ENCODE results near the gene DAGLA.

Gene DAGLA

DNA sequence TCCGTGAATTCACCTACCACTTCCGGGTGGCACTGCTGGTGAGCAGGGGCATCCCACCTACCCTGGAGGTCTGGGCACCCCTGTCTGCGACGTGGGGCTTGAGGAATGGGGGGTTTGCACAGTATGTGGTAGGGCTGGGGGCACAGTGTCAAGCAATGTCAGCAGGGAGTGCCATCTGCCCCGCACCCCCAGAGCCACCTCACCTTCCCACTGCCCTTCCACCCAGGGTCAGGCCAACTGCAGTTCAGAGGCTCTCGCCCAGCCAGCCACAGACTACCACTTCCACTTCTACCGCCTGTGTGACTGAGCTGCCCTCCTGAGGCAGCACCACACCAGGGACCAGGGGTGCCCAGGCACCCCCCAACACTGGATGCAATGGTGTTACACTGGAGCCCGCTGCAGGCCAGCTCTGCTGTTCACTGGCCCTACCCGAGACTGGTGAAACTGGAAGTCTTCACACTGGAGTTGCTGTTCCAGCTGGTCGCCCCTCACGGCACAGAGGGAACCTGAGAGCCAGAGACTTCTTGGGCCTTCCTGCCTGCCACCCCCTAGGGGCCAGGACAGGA lies 105.7 kb downstream of the DAGLA start:
- no peak for DNase-seq

- DNase-seq: peak; percentile 23
These were observed 107.8 kb downstream of the DAGLA start for GRCh38 chr11:61787928-61788491.

DNA sequence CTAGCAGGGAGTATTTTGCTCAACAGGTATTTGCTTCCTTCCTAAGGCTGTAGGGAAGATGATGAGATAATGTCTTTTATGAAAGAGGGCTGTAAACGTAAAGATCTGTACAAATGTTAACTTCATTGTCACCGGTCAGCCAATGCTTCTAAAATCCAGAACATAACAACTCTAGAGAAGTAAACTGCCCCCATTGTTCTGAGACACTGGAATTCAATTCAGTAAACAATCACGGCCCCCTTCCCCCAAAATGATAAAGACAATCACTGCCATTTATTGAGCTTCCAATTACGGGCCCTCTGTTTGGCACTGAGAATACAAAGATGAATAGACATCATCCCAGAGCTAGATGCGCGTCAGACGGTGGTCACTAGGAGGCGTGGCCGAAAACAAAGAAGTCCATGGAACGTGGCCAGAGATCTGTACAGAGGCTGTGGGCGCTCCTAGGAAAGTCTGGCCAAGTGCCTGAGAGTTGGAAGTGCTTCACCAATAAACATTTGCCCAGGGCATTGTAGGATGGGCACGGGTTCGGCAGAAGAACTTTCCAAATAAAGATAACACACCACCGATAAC lies 111.6 kb downstream of the DAGLA start:
- DNase-seq: peak; percentile 25

DNA sequence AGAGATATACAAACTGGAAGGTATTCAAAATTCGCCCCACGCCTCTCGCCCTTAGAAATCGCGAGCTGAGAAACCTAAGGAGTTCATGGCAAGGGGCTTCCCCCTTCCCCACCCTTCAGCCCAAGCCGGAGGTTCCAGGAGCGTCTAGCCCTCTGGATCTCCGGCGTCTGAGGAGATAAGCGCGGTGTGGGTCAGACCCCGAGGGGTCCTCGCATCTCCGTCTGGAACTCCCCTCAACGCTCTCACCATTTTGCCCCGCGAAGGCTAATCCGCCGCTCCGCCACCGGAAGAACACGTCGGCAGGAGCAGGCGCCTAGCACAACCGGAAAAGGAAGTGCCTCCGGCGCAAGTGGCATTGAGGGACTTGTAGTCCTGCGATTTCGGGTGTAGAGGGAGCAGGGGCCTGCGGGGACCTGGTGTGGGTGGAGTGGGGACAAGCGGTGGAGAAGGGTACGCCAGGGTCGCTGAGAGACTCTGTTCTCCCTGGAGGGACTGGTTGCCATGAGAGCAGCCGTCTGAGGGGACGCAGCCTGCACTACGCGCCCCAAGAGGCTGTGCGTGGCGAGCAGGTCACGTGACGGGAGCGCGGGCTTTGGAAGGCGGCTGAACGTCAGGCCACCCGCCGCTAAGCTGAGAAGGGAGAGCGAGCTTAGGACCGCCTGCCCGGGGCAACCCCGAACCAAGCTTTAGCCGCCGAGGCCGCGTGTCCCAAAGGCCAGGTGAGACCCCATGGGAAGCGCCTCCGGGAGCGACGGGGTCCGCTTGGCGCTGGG lies 112.3 kb downstream of the DAGLA start, which contains the start of the genes FEN1 and TMEM258:
Gene FEN1 (plus strand): TSS at position 602 of the 773 bp plus-strand sequence. CDS start 2,451 bp downstream, outside the sequence.
Gene TMEM258 (minus strand): TSS at position 290 of the 773 bp plus-strand sequence. CDS start 41 bp downstream, at position 249.
- DNase-seq: peak; percentile 86

DNA sequence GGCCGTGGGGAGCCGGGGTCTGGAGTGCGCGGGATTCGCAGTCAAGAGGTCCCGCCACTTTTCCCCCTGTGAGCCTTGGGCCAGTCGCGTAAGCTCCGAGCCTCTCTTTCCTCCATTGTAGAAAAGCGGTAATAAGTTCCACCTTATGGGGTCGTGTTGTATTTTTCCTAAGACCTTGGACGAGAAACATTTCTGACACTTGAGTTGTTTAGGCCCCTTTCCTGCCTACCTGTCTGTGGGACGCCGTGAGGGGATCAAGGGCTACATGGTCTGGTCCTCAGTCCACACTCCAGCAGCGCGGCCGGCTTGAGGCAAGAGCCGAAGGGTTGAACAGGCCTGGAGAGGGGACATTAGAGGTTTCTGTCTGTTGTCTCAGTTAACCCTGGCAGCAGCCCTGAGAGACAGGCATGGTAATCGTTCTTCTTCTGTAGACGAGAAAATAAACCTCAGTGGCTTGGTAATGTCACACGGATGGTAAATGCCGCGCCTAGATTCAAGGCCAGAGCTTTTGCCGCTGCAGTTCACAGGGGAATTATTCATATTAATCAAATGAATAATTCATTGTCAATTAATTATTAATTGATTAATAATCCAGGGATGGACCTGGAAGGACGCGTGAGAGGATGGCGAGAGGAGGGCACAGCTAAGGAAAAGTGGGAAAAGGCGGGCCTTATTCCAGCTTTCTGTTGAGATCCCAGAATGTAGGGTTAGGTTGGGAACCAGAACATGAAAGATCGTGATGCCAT lies 113.1 kb downstream of the DAGLA start:
- DNase-seq: no peak

GRCh38 chr11:61793829-61794204 lies 113.6 kb downstream of the DAGLA start:
- no peak for DNase-seq

DNA sequence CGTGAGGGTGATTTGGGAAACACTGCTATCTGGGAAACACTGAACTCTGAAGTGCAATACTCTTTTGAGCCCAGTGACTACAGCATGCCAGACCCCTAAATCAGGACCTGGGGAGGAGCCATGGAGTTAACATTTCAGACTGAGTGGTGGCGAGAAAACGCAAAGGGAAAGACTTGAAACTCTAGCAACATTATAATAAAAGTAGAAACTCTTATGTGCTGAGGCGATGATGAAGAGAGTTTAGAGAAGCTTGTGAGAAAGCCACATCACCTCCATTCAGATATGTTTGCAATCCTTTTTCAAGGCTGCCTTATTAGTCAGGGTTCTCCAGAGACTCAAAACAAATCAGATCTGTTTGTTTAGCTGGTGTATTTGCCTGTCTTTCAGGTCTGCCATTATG lies 114.4 kb downstream of the DAGLA start:
- DNase-seq: no peak

DNA sequence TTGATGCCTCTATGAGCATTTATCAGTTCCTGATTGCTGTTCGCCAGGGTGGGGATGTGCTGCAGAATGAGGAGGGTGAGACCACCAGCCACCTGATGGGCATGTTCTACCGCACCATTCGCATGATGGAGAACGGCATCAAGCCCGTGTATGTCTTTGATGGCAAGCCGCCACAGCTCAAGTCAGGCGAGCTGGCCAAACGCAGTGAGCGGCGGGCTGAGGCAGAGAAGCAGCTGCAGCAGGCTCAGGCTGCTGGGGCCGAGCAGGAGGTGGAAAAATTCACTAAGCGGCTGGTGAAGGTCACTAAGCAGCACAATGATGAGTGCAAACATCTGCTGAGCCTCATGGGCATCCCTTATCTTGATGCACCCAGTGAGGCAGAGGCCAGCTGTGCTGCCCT lies 115.3 kb downstream of the DAGLA start:
- DNase-seq: no peak

GRCh38 chr11:61795876-61796526 lies 115.8 kb downstream of the DAGLA start:
- no peak for DNase-seq

Data from CD4-positive, alpha-beta T cell treated with Interleukin-6 for 4 hours (primary cell).